SKM-1 (cell line): ENCODE results near the gene CYTIP.

Source experiments
- DNase-seq: peaks from one replicate; lab custom pipeline; 2025; ENCODE audit not compliant: unreplicated experiment; lab: John Stamatoyannopoulos, UW

The CYTIP gene

GRCh38 chr2:157465554-157465953 lies 21.7 kb upstream of the CYTIP start:
- DNase-seq: no peak

GRCh38 chr2:157463002-157463401 lies 19.1 kb upstream of the CYTIP start:
- DNase-seq: no peak

- no peak for DNase-seq
Observed at GRCh38 chr2:157460897-157461296, 17.0 kb upstream of the CYTIP start.

- no peak for DNase-seq
Observed at GRCh38 chr2:157460384-157460837, 16.5 kb upstream of the CYTIP start.

GRCh38 chr2:157459486-157459885 lies 15.6 kb upstream of the CYTIP start:
- DNase-seq: no peak

- DNase-seq: no peak
Observed at GRCh38 chr2:157447741-157448140, 3.9 kb upstream of the CYTIP start.

GRCh38 chr2:157447031-157447430 lies 3.1 kb upstream of the CYTIP start:
- no peak for DNase-seq

- DNase-seq: no peak
Observed at GRCh38 chr2:157444641-157445040, 752 bp upstream of the CYTIP start.

GRCh38 chr2:157443090-157443489 lies 799 bp downstream of the CYTIP start:
- DNase-seq: no peak

GRCh38 chr2:157442636-157443035 lies 1.3 kb downstream of the CYTIP start:
- no peak for DNase-seq

GRCh38 chr2:157442191-157442590 lies 1.7 kb downstream of the CYTIP start:
- DNase-seq: no peak

- DNase-seq: no peak
Observed at GRCh38 chr2:157441072-157441454, 2.8 kb downstream of the CYTIP start.

- DNase-seq: no peak
Observed at GRCh38 chr2:157440404-157441071, 3.4 kb downstream of the CYTIP start.

GRCh38 chr2:157439824-157440186 lies 4.1 kb downstream of the CYTIP start:
- DNase-seq: peak; percentile 40

GRCh38 chr2:157438863-157439823 lies 4.7 kb downstream of the CYTIP start:
- no peak for DNase-seq

GRCh38 chr2:157433394-157433793 lies 10.5 kb downstream of the CYTIP start:
- no peak for DNase-seq

GRCh38 chr2:157432475-157433106 lies 11.3 kb downstream of the CYTIP start:
- DNase-seq: no peak

GRCh38 chr2:157431176-157431575 lies 12.7 kb downstream of the CYTIP start:
- DNase-seq: no peak

GRCh38 chr2:157428500-157429175 lies 15.3 kb downstream of the CYTIP start:
- no peak for DNase-seq

GRCh38 chr2:157427922-157428303 lies 16.0 kb downstream of the CYTIP start:
- no peak for DNase-seq
